PC-3 (cell line): ENCODE results near the gene CMTM8.

ENCODE experiments used
- EZH2 ChIP-seq: fragments of 300-600 bp; sonication (generic); IDR thresholded peaks from one replicate; pipeline ENCODE4 v1.6.1; 2017; ENCODE audit warnings: antibody characterized with exemption, mild to moderate bottlenecking, low read length; ENCODE audit not compliant: unreplicated experiment
- EZH2phosphoT487 ChIP-seq: fragments of 300-600 bp; sonication (generic); IDR thresholded peaks from 2 replicates; pipeline ENCODE4 v1.6.1; 2018; ENCODE audit warnings: mild to moderate bottlenecking, antibody characterized with exemption, low read length, borderline replicate concordance
- TF ChIP-seq, protein P1 (sequence below): fragments of 300-600 bp; sonication (generic); conservative IDR thresholded peaks from 2 replicates; pipeline ENCODE4 v1.5.1; 2017; ENCODE audit warnings: antibody characterized with exemption, low read depth, mild to moderate bottlenecking, low read length

DNA sequence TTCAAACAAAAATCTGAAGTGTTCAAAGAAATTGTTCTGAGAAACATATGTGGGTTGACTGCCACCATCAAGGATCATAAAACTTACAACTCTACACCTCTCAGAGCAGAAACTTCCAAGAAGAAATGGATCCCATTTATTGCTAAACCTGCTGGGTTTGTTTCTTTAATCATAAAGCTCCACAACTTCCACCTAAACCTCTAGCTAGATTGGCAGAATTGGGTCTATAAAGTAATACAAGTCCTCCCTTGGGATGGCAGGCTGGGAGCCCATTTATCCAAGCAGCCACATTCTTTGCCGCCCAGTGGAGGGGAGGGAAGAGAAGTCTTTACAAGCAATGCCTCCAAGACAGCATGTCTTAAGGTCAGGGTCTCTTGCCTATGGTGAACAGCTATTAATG, 40.5 kb upstream of the CMTM8 start:
- TF ChIP-seq, protein P1, sequence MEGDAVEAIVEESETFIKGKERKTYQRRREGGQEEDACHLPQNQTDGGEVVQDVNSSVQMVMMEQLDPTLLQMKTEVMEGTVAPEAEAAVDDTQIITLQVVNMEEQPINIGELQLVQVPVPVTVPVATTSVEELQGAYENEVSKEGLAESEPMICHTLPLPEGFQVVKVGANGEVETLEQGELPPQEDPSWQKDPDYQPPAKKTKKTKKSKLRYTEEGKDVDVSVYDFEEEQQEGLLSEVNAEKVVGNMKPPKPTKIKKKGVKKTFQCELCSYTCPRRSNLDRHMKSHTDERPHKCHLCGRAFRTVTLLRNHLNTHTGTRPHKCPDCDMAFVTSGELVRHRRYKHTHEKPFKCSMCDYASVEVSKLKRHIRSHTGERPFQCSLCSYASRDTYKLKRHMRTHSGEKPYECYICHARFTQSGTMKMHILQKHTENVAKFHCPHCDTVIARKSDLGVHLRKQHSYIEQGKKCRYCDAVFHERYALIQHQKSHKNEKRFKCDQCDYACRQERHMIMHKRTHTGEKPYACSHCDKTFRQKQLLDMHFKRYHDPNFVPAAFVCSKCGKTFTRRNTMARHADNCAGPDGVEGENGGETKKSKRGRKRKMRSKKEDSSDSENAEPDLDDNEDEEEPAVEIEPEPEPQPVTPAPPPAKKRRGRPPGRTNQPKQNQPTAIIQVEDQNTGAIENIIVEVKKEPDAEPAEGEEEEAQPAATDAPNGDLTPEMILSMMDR: no peak
- no peak for TF ChIP-seq EZH2
- no peak for TF ChIP-seq EZH2phosphoT487
